Gastrocnemius medialis (tissue), 4 donors: Measurements from ENCODE around the gene CHCHD3. TPM values are rescaled to one million over a fixed set of nuclear protein-coding genes. Genes with fewer than 3 reads are reported as not detected.

Experiments
- ATAC-seq, 2 donors: fragments of 150-250 bp; one replicate each; pipeline ENCODE4 v1.9.1; 2016
- DNase-seq, 2 donors: peaks; one replicate each; pipeline ENCODE4 v3.0.0-alpha.2; 2019
- H3K27ac ChIP-seq, 4 donors: fragments of 200-600 bp; sonication (generic); 1 replicate in 1 of 4; 2 replicates in 3 of 4; pipeline ENCODE4 v1.5.1; 2016 to 2018; ENCODE audit warnings: mild to moderate bottlenecking in 2 of 4, moderate library complexity in 1 of 4
- H3K27me3 ChIP-seq, 3 donors: fragments of 200-600 bp; sonication (generic) in 2 of 3; 1 replicate in 1 of 3; 2 replicates in 2 of 3; pipeline versions ENCODE4 v1.5.1 to v1.6.0; 2016 to 2019; ENCODE audit warnings: mild to moderate bottlenecking in 1 of 3, moderate library complexity in 1 of 3
- H3K36me3 ChIP-seq, 2 donors: fragments of 200-600 bp; sonication (generic) in 1 of 2; one replicate each; pipeline ENCODE4 v1.5.1; 2017 to 2018
- H3K4me1 ChIP-seq, 2 donors: fragments of 200-600 bp; sonication (generic) in 1 of 2; one replicate each; pipeline ENCODE4 v1.5.1; 2016 to 2017; ENCODE audit warnings: mild to moderate bottlenecking in 2 of 2
- H3K4me3 ChIP-seq, 4 donors: fragments of 200-600 bp; sonication (generic) in 3 of 4; 1 replicate in 1 of 4; 2 replicates in 3 of 4; pipeline ENCODE4 v1.5.1; 2016 to 2019; ENCODE audit warnings: mild to moderate bottlenecking in 2 of 4
- H3K9me3 ChIP-seq, 3 donors: fragments of 200-600 bp; sonication (generic) in 2 of 3; 1 replicate in 1 of 3; 2 replicates in 2 of 3; pipeline ENCODE4 v1.5.1; 2016 to 2019
- CTCF ChIP-seq, 5 experiments: fragments of 450-650 bp in 3 of 5; fragments of 200-600 bp in 2 of 5; sonication (generic) in 2 of 5; IDR thresholded peaks in 4 of 5; conservative IDR thresholded peaks in 1 of 5; 1 replicate in 4 of 5; 2 replicates in 1 of 5; pipeline ENCODE4 v1.5.1; 2016 to 2019; ENCODE audit warnings: antibody characterized with exemption in 5 of 5, mild to moderate bottlenecking in 3 of 5, moderate library complexity in 3 of 5
- POLR2A ChIP-seq, 2 donors: fragments of 450-650 bp; IDR thresholded peaks; one replicate each; pipeline ENCODE4 v1.6.1; 2017; ENCODE audit warnings: antibody characterized with exemption in 2 of 2, mild to moderate bottlenecking in 2 of 2, moderate library complexity in 2 of 2
- in situ Hi-C, 4 donors: fragments of 200-750 bp; cut with MboI; loops; one replicate each; pipeline versions ENCODE4 v1.15.0 to v1.8.0; 2017; ENCODE audit warnings: low sequenced_read_pairs in 4 of 4
- intact Hi-C: fragments of 100-400 bp; cut with DNase I; formaldehyde crosslinking; loops from one replicate; pipeline ENCODE4 v1.15.1; 2023; ENCODE audit warnings: low total_unique reads
- total RNA-seq, 4 donors: library from RNA; depleted of rRNA; stranded (reverse); fragments of >200 nt; gene quantifications; one replicate each; pipeline versions ENCODE4 v1.1.0 to v1.2.3, GENCODE V29; 2016

The CHCHD3 gene
- total RNA-seq, 4 donors from 2014 or later = 110 to 177 (median 131) TPM

- in situ Hi-C loops (no loop called here), intact Hi-C loops (no loop called here)
- Histone ChIP-seq H3K4me1 (peaks cover 23 to 39% of the 10 kb centered on the region in 2 donors), H3K4me3 (no peak overlapping the region), H3K27me3 (no peaks in the 10 kb centered on the region), H3K9me3 (no peaks in the 10 kb centered on the region), H3K36me3 (no peaks in the 10 kb centered on the region), H3K27ac (no peak overlapping the region)
- no peak for DNase-seq
- no peak for ATAC-seq
- TF ChIP-seq CTCF (IDR thresholded peaks at IDR 0.05 in 4 of 5, conservative IDR thresholded peaks at IDR 0.05 in 1 of 5) = no peak
- TF ChIP-seq POLR2A (IDR thresholded peaks at IDR 0.05) = no peak
Observed at GRCh38 chr7:133059263-133059662, 22.6 kb downstream of the CHCHD3 start.

GRCh38 chr7:133056370-133057238 lies 25.3 kb downstream of the CHCHD3 start:
- intact Hi-C loops = no loop called here
- no peaks in the 10 kb centered on the region for H3K27me3 ChIP-seq
- in situ Hi-C loops = no loop called here
- ATAC-seq (no peak), DNase-seq (no peak)
- no peak for TF ChIP-seq POLR2A (IDR thresholded peaks at IDR 0.05)
- TF ChIP-seq CTCF (IDR thresholded peaks at IDR 0.05 in 4 of 5, conservative IDR thresholded peaks at IDR 0.05 in 1 of 5) = no peak
- no peaks in the 10 kb centered on the region for H3K9me3 ChIP-seq
- H3K27ac ChIP-seq = peak overlapping the region in 3 of 4 donors; percentile 48 to 56 (median 51)
- no peak overlapping the region for H3K4me3 ChIP-seq
- H3K36me3 ChIP-seq = no peaks in the 10 kb centered on the region
- peaks cover 40 to 52% of the 10 kb centered on the region in 2 donors for H3K4me1 ChIP-seq

- ATAC-seq (no peak), DNase-seq (no peak)
- Histone ChIP-seq H3K27ac (peak overlapping the region; percentile 72 to 77 (median 75)), H3K9me3 (no peaks in the 10 kb centered on the region), H3K4me1 (peaks cover 53 to 59% of the 10 kb centered on the region in 2 donors), H3K4me3 (no peak overlapping the region), H3K36me3 (no peaks in the 10 kb centered on the region), H3K27me3 (no peaks in the 10 kb centered on the region)
- in situ Hi-C loops = no loop called here
- intact Hi-C loops = no loop called here
- TF ChIP-seq POLR2A (IDR thresholded peaks at IDR 0.05) = no peak
- no peak for TF ChIP-seq CTCF (IDR thresholded peaks at IDR 0.05 in 4 of 5, conservative IDR thresholded peaks at IDR 0.05 in 1 of 5)
Observed at GRCh38 chr7:133054162-133054840, 27.6 kb downstream of the CHCHD3 start.

GRCh38 chr7:133053321-133053891 lies 28.5 kb downstream of the CHCHD3 start:
- Histone ChIP-seq H3K4me3 (no peak overlapping the region), H3K27ac (peak overlapping the region; percentile 72 to 77 (median 75)), H3K36me3 (no peaks in the 10 kb centered on the region), H3K4me1 (peaks cover 53 to 59% of the 10 kb centered on the region in 2 donors), H3K9me3 (no peaks in the 10 kb centered on the region), H3K27me3 (no peaks in the 10 kb centered on the region)
- intact Hi-C loops = no loop called here
- TF ChIP-seq POLR2A (IDR thresholded peaks at IDR 0.05) (no peak), CTCF (IDR thresholded peaks at IDR 0.05 in 4 of 5, conservative IDR thresholded peaks at IDR 0.05 in 1 of 5) (no peak)
- in situ Hi-C loops = no loop called here
- peak; percentile 49 to 58 for DNase-seq
- ATAC-seq = peak; percentile 90 to 96
